Cardiac muscle cell (in vitro differentiated cells and primary cell): Measurements from ENCODE around the gene XXYLT1. TPM values are rescaled to one million over a fixed set of nuclear protein-coding genes. Genes with fewer than 3 reads are reported as not detected.

ENCODE experiments used
- DNase-seq, 2 donors: peaks; one replicate each; pipeline versions ENCODE4 v3.0.0 to v3.0.0-alpha.2; 2010 to 2017; ENCODE audit warnings: low read depth in 1 of 2, low spot score in 1 of 2
- H3K27ac ChIP-seq: fragments of 200-600 bp; sonication (generic); 2 replicates; pipeline ENCODE4 v1.5.1; 2016
- H3K27me3 ChIP-seq: fragments of 200-600 bp; sonication (generic); 2 replicates; pipeline ENCODE4 v1.6.0; 2016; ENCODE audit warnings: control low read depth
- H3K36me3 ChIP-seq: fragments of 200-600 bp; sonication (generic); 2 replicates; pipeline ENCODE4 v1.5.1; 2016; ENCODE audit warnings: control low read depth
- H3K4me1 ChIP-seq: fragments of 200-600 bp; sonication (generic); 2 replicates; pipeline ENCODE4 v1.8.1; 2017; ENCODE audit warnings: low read depth, mild to moderate bottlenecking, mixed run types
- H3K4me3 ChIP-seq: fragments of 200-600 bp; sonication (generic); 2 replicates; pipeline ENCODE4 v1.5.1; 2016; ENCODE audit warnings: mild to moderate bottlenecking
- H3K9me3 ChIP-seq: fragments of 200-600 bp; sonication (generic); 2 replicates; pipeline ENCODE4 v1.5.1; 2017; ENCODE audit warnings: low read depth, mild to moderate bottlenecking, control low read depth
- polyA plus RNA-seq: library from polyadenylated mRNA; unstranded; fragments of >200 nt; fragmentation: Nextera tagmentation; extraction: Ambion mirVana; gene quantifications from 2 replicates; pipeline ENCODE4 v1.2.1, GENCODE V29; 2016
- total RNA-seq: library from RNA; depleted of rRNA; stranded (reverse); fragments of >200 nt; gene quantifications from 2 replicates; pipeline ENCODE4 v1.2.3, GENCODE V29; 2016
- TF ChIP-seq, protein P1 (sequence below): IDR thresholded peaks from 2 replicates; pipeline ENCODE4 v1.5.1; 2012; ENCODE audit warnings: low read depth, mild to moderate bottlenecking, low read length

Gene XXYLT1
- total and polyA plus RNA-seq, 2 experiments from 2014 or later: 52.5 to 62.2 TPM

DNA sequence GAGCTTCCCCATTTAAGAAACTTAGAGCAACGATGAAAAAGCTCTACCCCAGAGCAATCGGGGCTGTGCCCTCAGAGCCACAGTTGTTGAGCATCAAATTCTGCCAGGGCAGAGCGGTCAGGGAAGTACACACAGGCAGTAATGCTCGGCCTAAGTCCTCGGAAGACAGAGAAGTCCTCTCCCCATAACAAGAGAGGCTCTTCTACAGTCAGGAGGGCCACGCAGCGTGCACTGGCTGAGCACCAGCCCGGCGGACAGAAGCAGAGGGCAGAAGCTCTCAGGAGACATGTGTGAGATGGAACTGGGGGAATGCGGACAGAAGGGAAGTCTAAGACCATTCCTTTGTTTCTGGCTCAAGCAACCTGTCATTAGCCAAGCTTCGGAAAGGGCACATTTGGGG is 95.9 kb downstream of the XXYLT1 start:
- no peak overlapping the region for H3K27ac ChIP-seq
- H3K27me3 ChIP-seq: no peaks in the 10 kb centered on the region
- peaks cover 26% of the 10 kb centered on the region for H3K4me1 ChIP-seq
- TF ChIP-seq, protein P1, sequence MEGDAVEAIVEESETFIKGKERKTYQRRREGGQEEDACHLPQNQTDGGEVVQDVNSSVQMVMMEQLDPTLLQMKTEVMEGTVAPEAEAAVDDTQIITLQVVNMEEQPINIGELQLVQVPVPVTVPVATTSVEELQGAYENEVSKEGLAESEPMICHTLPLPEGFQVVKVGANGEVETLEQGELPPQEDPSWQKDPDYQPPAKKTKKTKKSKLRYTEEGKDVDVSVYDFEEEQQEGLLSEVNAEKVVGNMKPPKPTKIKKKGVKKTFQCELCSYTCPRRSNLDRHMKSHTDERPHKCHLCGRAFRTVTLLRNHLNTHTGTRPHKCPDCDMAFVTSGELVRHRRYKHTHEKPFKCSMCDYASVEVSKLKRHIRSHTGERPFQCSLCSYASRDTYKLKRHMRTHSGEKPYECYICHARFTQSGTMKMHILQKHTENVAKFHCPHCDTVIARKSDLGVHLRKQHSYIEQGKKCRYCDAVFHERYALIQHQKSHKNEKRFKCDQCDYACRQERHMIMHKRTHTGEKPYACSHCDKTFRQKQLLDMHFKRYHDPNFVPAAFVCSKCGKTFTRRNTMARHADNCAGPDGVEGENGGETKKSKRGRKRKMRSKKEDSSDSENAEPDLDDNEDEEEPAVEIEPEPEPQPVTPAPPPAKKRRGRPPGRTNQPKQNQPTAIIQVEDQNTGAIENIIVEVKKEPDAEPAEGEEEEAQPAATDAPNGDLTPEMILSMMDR: no peak
- H3K4me3 ChIP-seq: no peak overlapping the region
- H3K36me3 ChIP-seq: no peaks in the 10 kb centered on the region
- no peaks in the 10 kb centered on the region for H3K9me3 ChIP-seq
- no peak for DNase-seq

DNA sequence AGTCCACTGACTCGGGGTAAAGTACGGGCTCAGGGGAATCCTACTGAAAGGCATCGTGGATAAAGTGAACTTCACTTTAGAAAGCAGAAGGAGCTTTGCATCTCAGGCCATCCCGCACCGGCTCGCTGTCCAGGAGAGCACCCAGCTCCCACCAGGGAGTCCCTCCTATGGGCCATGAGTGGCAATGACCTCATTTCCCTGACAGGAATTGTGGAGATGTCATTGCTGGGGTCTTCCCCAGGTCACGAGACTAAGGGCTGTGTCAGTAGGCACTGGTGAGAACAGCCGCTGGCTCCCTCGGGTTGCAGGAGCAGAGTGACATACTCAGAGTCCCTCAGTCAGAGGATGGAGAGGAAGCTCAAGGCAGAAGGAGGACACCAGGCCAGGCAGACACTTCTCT is 97.3 kb downstream of the XXYLT1 start:
- no peaks in the 10 kb centered on the region for H3K9me3 ChIP-seq
- H3K4me1 ChIP-seq: peaks cover 20% of the 10 kb centered on the region
- H3K27ac ChIP-seq: no peak overlapping the region
- no peak overlapping the region for H3K4me3 ChIP-seq
- no peaks in the 10 kb centered on the region for H3K36me3 ChIP-seq
- no peaks in the 10 kb centered on the region for H3K27me3 ChIP-seq
- DNase-seq: no peak
- TF ChIP-seq, protein P1: no peak

DNA sequence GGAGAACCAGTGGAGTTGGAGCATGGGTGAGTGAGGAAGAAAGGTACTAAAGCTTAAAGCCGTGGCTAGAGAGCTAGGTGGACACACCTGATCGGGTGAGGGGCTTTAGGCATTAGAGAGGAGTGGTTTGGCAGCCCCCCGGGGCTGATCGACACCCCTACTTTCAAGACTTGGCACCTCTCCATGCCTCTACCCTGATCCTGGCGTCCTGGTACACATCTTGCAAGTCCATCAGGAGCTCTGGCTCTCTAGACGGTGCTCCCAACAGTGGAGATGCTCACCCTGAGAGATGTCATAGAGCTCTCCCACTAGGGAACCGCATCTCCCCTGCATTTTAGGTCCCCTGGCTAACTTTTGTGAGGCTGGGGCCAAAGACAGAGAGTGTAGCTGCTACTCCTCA is 98.1 kb downstream of the XXYLT1 start:
- Histone ChIP-seq H3K36me3 (no peaks in the 10 kb centered on the region), H3K4me3 (no peak overlapping the region), H3K27ac (no peak overlapping the region), H3K4me1 (peaks cover 20% of the 10 kb centered on the region), H3K9me3 (no peaks in the 10 kb centered on the region), H3K27me3 (no peaks in the 10 kb centered on the region)
- DNase-seq: no peak
- TF ChIP-seq, protein P1: no peak

DNA sequence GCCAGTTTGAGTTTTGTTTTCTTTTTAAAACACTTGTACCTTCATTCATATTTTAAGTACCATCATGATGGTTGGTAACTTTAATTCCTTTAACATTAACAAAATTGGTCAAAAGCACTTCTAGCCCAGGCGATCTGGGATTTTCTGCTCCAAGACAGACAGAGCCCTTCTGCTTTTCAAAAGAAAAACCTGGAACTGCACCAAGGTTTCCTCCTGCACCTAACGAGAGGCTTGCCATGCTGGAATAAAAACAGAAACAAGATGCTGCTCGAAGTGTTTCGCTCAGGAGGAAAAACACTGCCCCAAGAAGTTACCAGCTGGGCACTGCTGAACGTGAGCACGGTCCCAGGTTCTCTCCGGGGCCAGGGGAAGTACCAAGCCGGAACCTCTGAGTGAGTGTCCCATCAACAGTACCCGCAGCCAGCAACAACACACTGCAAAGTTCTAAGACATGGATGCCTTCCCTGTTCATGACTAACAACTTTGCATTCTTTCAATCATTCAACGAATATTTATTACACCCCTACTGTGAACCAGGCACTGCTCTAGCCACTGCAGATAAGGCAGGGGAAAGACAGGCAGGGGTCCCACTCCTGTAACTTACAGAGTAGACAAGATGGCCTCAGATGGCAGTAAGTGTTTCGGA is 98.8 kb downstream of the XXYLT1 start:
- TF ChIP-seq, protein P1: no peak
- Histone ChIP-seq H3K4me1 (peaks cover 20% of the 10 kb centered on the region), H3K27ac (peak overlapping the region; percentile 66), H3K27me3 (no peaks in the 10 kb centered on the region), H3K4me3 (no peak overlapping the region), H3K36me3 (no peaks in the 10 kb centered on the region), H3K9me3 (no peaks in the 10 kb centered on the region)
- DNase-seq: no peak

DNA sequence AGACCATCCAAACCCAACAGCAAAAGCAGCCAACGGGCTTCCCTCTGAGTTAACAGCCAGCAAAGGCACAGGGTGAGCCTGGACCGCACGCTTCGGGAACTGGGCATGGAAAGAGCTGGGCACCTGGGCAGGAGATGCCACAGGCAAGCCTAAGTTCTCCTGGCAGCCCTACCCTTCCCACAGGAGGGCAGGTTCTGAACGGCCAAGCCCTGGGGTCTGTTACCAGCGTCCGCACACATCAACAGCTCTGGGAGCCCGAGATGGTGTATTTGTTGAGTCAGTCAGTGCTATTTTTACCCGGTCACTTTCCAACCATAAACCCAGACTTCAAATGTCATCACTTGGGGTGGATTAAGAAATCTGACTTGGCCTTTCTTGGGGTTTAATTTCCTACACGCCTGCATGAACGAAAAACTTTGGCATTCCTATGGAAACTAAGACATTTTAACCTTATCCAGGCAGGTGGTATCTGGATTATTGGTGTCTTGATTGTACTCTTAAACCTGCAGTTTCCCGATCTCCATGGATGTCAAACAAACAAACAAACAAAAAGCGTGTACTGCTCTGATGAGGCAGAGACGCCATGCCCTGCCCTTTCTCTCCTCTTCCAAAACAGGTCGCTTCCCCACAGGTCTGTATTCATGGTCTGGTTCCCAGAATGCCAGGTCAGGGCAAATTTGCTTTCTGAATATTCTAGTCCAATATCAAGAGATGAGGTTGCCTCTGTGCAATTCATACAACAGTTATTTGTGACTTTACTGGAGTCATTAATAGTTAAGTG is 99.7 kb downstream of the XXYLT1 start:
- Histone ChIP-seq H3K27ac (peak overlapping the region; percentile 66), H3K36me3 (no peaks in the 10 kb centered on the region), H3K4me3 (no peak overlapping the region), H3K27me3 (no peaks in the 10 kb centered on the region), H3K4me1 (peaks cover 20% of the 10 kb centered on the region), H3K9me3 (no peaks in the 10 kb centered on the region)
- DNase-seq: peak in 1 of 2 donors; percentile 66
- TF ChIP-seq, protein P1: no peak
